KBM-7 (cell line): ENCODE measurements around the gene MYO5B.

Source experiments
- DNase-seq: peaks from one replicate; pipeline ENCODE4 v3.0.0-alpha.2; 2015
- in situ Hi-C: fragments of 300-500 bp; cut with MboI; formaldehyde crosslinking; loops from 2 replicates; pipeline ENCODE4 v1.14.3; 2020; ENCODE audit warnings: low sequenced_read_pairs, low pct_unique_long_range_greater_than_20kb, mixed read lengths

Gene MYO5B

DNA sequence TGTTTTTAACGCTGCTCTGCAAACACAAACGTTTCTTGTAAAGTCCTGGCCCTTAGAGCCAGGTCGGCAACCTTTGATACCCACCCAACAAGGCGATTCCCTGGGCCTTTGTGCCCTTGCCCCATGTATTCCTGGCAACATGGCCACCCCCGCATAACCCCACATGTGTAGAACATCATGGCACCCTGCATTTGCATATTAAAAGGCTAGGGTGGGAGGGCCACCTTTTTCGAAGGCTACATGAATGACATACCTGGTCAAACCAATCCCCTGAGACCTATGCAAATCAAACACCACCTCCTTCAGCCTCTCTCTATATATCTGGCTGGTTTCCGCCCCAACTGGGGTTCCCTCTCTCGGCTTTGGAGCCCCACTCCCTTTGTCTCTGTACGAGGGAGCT, 105.2 kb downstream of the MYO5B start:
- no peak for DNase-seq
- in situ Hi-C loops = no loop called here

GRCh38 chr18:50083708-50084107, 111.2 kb downstream of the MYO5B start:
- in situ Hi-C loops = no loop called here

GRCh38 chr18:50080932-50081560, 113.9 kb downstream of the MYO5B start:
- in situ Hi-C loops = no loop called here
- no peak for DNase-seq

More at GRCh38 chr18:50083708-50084107, 111.2 kb downstream of the MYO5B start:
- DNase-seq = no peak

- no peak for DNase-seq
- in situ Hi-C loops = no loop called here
Observed at GRCh38 chr18:50080316-50080715, 114.6 kb downstream of the MYO5B start.

- in situ Hi-C loops = no loop called here
- DNase-seq = no peak
Observed at GRCh38 chr18:50079571-50080295, 115.2 kb downstream of the MYO5B start.

DNA sequence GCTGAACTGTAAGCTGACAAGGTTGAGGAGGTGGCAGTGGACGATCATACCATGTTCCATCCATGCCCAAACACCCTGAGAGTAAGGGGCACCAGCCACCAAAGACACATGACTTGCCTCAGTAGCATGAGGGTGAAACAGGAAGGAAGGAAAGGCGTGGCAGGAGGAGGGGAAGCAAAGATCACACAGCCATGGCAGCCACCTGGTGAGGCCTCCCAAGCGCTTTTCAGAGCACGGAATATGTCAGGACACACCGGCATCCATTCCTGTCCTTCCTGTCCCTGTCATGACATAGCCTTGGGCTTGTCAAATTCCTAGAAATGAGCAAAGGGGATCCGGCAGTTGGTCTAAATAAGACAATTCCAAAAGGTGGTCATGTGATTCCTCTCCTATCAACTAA, 118.7 kb downstream of the MYO5B start:
- DNase-seq = no peak
- in situ Hi-C loops = no loop called here

DNA sequence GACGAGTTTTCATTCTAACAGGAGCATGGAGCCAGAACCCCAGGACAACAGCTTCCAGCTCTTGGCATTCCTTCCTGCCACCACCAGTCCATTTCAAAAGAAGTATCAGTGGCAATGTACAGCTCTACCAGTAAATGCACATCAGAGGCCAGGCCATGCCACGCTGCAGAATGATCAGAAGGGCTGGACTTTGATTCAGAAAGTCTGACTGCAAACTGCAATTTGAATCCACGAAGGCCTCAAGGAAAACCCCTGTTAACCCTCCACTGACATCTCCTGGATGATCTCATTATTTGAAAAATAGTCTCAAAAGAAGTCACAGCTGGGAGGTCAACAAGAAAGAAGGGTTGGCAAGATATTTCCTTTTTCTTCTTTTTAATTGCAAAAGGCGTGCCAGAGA, 119.2 kb downstream of the MYO5B start:
- in situ Hi-C loops = no loop called here
- no peak for DNase-seq

- in situ Hi-C loops = no loop called here
- DNase-seq = no peak
Observed at GRCh38 chr18:50074404-50074803, 120.5 kb downstream of the MYO5B start.

DNA sequence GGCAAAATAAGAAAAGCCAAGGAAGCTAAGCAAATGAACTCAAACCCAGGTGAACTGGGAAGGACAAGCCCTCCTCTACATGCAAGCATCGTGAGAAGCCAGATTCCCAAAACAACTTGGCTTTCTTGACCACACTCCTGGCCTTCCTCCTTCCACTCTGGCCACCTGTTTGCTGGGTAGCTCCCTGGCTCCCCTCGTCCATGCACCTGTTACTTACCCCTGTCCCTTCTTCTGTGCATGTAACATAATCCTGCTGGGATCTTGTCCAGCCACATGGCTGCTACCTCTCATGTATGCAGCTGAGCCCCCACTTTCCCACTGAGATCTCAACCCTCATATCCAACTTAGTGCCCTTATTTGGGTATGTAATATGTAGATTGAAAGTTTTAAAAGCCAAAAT, 121.6 kb downstream of the MYO5B start:
- DNase-seq = no peak
- in situ Hi-C loops = no loop called here

DNA sequence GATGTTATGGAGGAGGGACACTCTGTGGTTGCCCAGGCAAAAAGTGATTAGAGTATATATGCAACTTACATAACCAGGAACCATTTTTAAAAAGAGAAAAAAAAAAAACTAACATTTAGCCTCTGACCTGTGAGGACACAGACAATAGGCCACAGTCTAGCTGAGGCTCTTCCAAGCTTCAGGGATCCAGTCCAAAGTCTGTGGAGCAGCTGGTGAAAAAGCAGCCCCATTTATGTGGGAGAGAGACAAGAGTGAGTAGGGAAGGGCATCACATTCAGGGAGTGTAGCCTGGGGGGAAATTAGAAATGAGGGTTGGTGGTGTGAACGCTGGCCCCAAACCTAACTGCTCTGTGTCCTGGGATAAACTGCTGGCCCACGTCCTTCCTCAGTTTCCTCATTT, 122.8 kb downstream of the MYO5B start:
- in situ Hi-C loops = no loop called here
- no peak for DNase-seq

- no peak for DNase-seq
- in situ Hi-C loops = no loop called here
Observed at GRCh38 chr18:50071397-50071796, 123.5 kb downstream of the MYO5B start.

GRCh38 chr18:50069422-50069821, 125.5 kb downstream of the MYO5B start:
- DNase-seq = no peak
- in situ Hi-C loops = no loop called here

GRCh38 chr18:50065527-50065926, 129.4 kb downstream of the MYO5B start:
- in situ Hi-C loops = no loop called here
- DNase-seq = no peak

DNA sequence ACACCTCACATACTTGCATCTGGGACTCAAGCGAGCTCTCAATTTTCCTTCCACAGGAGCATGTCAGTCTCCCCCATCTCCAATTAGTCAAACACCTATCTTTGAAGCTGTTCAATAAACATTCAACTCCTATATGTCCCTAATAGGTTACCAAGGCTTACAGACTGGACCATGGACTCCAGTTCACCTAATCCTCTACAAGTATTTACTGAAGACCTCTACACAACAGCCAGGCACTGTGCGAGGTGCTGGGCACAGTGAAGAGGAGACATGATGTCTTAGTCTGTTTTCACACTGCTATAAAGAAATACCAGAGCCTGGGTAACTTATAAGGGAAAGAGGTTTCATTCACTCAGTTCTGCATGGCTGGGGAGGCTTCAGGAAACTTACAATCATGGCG, 129.9 kb downstream of the MYO5B start:
- in situ Hi-C loops = no loop called here
- no peak for DNase-seq

GRCh38 chr18:50061876-50062517, 132.9 kb downstream of the MYO5B start:
- DNase-seq = no peak
- in situ Hi-C loops = no loop called here

GRCh38 chr18:50060822-50061221, 134.1 kb downstream of the MYO5B start:
- no peak for DNase-seq
- in situ Hi-C loops = no loop called here

DNA sequence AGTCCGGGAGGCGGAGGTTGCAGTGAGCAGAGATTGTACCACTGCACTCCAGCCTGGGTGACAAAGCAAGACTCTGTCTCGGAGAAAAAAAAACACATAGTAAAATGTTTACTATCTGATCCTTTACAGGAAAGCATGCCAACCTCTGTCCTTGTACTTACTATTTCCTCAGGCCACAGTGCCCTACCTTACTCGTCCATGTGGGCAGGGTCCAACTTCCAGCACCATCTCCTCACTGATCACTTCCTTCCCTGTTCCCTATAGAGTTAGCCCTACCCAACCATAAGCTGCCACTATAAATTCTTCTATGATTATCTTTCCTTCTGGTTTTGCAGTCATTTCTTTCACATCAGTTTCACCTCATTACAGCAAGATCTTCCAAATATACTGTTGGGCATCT, 136.2 kb downstream of the MYO5B start:
- DNase-seq = no peak
- in situ Hi-C loops = no loop called here

GRCh38 chr18:50057009-50057408, 137.9 kb downstream of the MYO5B start:
- in situ Hi-C loops = no loop called here
- DNase-seq = no peak

- in situ Hi-C loops = no loop called here
Observed at GRCh38 chr18:50056185-50056584, 138.8 kb downstream of the MYO5B start.

DNA sequence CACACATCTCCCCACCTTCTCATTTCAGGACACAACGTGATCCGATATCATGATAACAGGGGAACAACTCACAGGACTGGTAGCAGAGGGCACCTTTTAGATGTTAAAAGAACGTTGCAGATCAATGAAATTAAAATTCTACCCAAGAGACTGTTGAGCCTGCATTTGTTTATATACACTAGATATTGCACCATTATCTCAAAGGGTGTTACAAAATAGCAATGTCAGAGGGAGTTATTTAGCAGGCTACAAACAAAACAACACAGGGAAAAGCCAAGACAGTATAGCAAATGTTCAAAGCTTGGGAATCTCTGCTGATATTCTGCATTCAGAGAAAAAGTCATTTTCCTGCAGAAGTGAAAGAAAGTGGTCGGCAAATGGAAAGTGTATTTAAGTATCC, 139.5 kb downstream of the MYO5B start:
- in situ Hi-C loops = no loop called here
- DNase-seq = no peak

More at GRCh38 chr18:50056185-50056584, 138.8 kb downstream of the MYO5B start:
- DNase-seq = no peak
